ENCODE measurements around the gene RUNX1. TPM values are rescaled to one million over a fixed set of nuclear protein-coding genes. Genes with fewer than 3 reads are reported as not detected.
A peak's percentile ranks its signal among the peaks of the same experiment; 100 is the strongest.

Gene RUNX1
- total and polyA plus RNA-seq, 2 of the 13 experiments (the other 11 are each of a cell fraction or from before 2014, with no cell fraction given) = 5.4 to 6.4 TPM

DNA sequence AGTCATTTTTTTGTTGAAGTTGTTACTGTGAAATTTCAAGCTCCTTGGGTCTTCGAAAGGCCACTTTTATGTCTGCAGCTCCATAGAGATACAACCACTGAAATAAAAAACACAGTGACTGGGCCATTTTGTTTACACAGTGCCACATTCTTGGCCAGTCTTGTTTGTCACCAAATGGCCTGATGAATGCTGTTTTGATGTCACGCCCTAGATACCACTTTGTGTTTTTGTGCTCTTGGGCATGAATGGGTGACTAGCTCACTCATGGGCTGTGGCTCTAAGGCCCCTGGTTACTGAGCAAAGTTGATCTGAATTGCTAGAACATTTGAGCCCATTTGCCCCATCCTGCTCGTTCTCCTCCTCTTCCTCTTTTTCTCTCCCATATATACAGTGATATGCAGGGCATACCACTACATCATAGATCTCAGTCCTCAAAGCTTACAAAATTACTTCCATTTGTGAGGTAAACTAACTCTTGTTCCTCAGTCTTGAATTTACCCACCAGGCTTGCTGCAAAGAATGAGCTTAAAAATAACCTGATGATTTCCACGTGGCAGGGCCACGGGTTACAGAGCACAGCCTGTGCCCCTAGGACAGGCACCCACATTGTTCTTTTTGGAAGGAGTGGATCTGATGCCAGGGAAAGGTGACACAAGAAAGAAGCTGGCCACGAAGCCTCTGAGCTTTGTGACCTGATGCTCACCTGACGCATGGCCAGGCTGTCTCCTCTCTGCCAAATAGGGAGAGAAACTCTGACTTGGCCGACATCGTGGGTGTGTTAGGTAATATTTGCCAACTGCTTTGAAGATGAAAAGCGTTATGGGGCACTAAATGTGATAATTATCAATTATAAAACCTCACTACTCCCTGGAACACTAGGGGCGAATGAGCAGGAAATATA is 92.4 kb downstream of the RUNX1 start:
- no peak overlapping the region for H3K4me3 ChIP-seq (replicated peaks in 1 of 3; ENCODE audit: insufficient read depth in 1 of 3, low read depth in 2 of 3, low read length in 3 of 3)
- 0 out of 2 replicates have a peak overlapping the region, but pooled peaks have one; percentile 23 for H3K4me2 ChIP-seq (ENCODE audit: low read depth, low read length)
- H3K4me1 ChIP-seq (ENCODE audit: insufficient read depth, low read length) = peaks cover 12% of the 10 kb centered on the region; the same call in 1 of the 2 replicates
- TF ChIP-seq ZZZ3 (CRISPR knock-in tag; IDR thresholded peaks at IDR 0.05; ENCODE audit: borderline replicate concordance) = no peak
- no peak for TF ChIP-seq SP4 (CRISPR knock-in tag; IDR thresholded peaks at IDR 0.05)
- no peak for TF ChIP-seq CBX2 (IDR thresholded peaks at IDR 0.05; ENCODE audit: low read depth, low read length)
- no peak for TF ChIP-seq CBX2 (CRISPR knock-in tag; IDR thresholded peaks at IDR 0.05; ENCODE audit: low read depth)
- TF ChIP-seq SMARCE1 (IDR thresholded peaks at IDR 0.05; ENCODE audit: borderline replicate concordance) = no peak
- no peak for TF ChIP-seq ZSCAN30 (CRISPR knock-in tag; IDR thresholded peaks at IDR 0.05)
- TF ChIP-seq ZSCAN20 (CRISPR knock-in tag; IDR thresholded peaks at IDR 0.05; ENCODE audit: borderline replicate concordance) = no peak
- WGBS (ENCODE audit: low lambda C conversion rate) = 51% methylated on average over 11 of the region's 11 CpGs
- H3K27ac ChIP-seq (ENCODE audit: extremely low read length, insufficient read depth, low read length) = no peak overlapping the region
- no TSS peak for BruUV-seq (replicated peaks)
- no peaks in the 10 kb centered on the region for H3K27me3 ChIP-seq (ENCODE audit: control insufficient read depth in 1 of 2, insufficient read depth in 2 of 2, low read length in 2 of 2)
- FAIRE-seq (no peak), DNase-seq (ENCODE audit: low spot score) (no peak), ATAC-seq (no peak)
- H3K9ac ChIP-seq (ENCODE audit: insufficient read depth, low read depth, low read length) = no peak overlapping the region
- no peaks in the 10 kb centered on the region for H4K20me1 ChIP-seq (ENCODE audit: insufficient read depth, low read length)
- ChIA-PET CTCF (ENCODE audit: low intra/inter-chr PET ratio, low total read pairs) (no interaction called here), POLR2A (no interaction called here)
- no peak overlapping the region for H2AFZ ChIP-seq (ENCODE audit: low read length)
- no peaks in the 10 kb centered on the region for H3K36me3 ChIP-seq (replicated peaks in 1 of 2; ENCODE audit: control insufficient read depth in 1 of 2, insufficient read depth in 2 of 2, low read length in 2 of 2)
- intact Hi-C loops (cut with micrococcal nuclease; ENCODE audit: unreplicated experiment) (no loop called here), in situ Hi-C loops (cut with HindIII; ENCODE audit: extremely low pct_ligation_motif_present, low pct_unique_long_range_greater_than_20kb) (no loop called here)
- H3K9me3 ChIP-seq (ENCODE audit: low read length) = no peaks in the 10 kb centered on the region
- H3K79me2 ChIP-seq (ENCODE audit: insufficient read depth, low read length) = no peaks in the 10 kb centered on the region

DNA sequence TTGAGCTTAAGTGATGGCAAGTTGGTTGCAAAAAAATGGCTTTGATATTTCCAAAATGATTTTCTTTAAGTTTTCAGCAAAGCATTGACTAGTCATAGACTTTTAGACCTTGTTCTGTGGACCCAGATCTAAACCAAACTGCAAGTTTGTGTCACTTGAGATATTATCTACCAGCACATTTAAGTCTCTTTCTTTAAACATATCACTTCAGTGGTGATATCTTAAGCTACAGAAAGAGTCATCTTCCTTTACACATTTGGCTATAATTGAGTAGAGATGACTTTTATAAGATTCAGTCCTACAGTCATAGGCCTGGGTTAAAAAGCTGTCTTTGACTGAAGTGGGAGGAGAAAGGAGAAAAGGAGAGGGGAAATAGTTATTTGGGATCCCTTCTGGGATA is 95.2 kb downstream of the RUNX1 start:
- Histone ChIP-seq H3K79me2 (ENCODE audit: insufficient read depth, low read length) (no peaks in the 10 kb centered on the region), H4K20me1 (ENCODE audit: insufficient read depth, low read length) (no peaks in the 10 kb centered on the region), H3K27ac (ENCODE audit: extremely low read length, insufficient read depth, low read length) (no peak overlapping the region), H3K4me3 (replicated peaks in 1 of 3; ENCODE audit: insufficient read depth in 1 of 3, low read depth in 2 of 3, low read length in 3 of 3) (no peak overlapping the region), H3K36me3 (replicated peaks in 1 of 2; ENCODE audit: control insufficient read depth in 1 of 2, insufficient read depth in 2 of 2, low read length in 2 of 2) (no peaks in the 10 kb centered on the region), H3K9ac (ENCODE audit: insufficient read depth, low read depth, low read length) (no peak overlapping the region), H3K27me3 (ENCODE audit: control insufficient read depth in 1 of 2, insufficient read depth in 2 of 2, low read length in 2 of 2) (no peaks in the 10 kb centered on the region), H3K4me1 (ENCODE audit: insufficient read depth, low read length) (peaks cover 7% of the 10 kb centered on the region; the same call in 1 of the 2 replicates), H3K4me2 (ENCODE audit: low read depth, low read length) (no peak overlapping the region), H2AFZ (ENCODE audit: low read length) (no peak overlapping the region), H3K9me3 (ENCODE audit: low read length) (no peaks in the 10 kb centered on the region)
- ChIA-PET CTCF (ENCODE audit: low intra/inter-chr PET ratio, low total read pairs) (no interaction called here), POLR2A (no interaction called here)
- FAIRE-seq (no peak), ATAC-seq (no peak), DNase-seq (ENCODE audit: low spot score) (no peak)
- intact Hi-C loops (cut with micrococcal nuclease; ENCODE audit: unreplicated experiment) = no loop called here
- TF ChIP-seq BORCS8-MEF2B (CRISPR knock-in tag; IDR thresholded peaks at IDR 0.05) = no peak
- no peak for TF ChIP-seq KLF16 (CRISPR knock-in tag; IDR thresholded peaks at IDR 0.05)
- no peak for TF ChIP-seq ATF7-NPFF (CRISPR knock-in tag; IDR thresholded peaks at IDR 0.05; ENCODE audit: low read depth)
- TF ChIP-seq, protein P1, sequence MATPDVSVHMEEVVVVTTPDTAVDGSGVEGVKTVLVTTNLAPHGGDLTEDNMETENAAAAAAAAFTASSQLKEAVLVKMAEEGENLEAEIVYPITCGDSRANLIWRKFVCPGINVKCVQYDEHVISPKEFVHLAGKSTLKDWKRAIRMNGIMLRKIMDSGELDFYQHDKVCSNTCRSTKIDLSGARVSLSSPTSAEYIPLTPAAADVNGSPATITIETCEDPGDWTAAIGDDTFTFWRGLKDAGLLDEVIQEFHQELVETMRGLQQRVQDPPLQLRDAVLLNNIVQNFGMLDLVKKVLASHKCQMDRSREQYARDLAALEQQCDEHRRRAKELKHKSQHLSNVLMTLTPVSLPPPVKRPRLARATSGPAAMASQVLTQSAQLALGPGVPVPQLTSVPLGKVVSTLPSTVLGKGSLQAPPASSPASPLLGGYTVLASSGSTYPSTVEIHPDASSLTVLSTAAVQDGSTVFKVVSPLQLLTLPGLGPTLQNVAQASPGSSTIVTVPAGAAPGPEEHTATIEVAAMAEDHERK (CRISPR knock-in tag; IDR thresholded peaks at IDR 0.05; ENCODE audit: low read depth) = no peak
- no peak for TF ChIP-seq KAT7 (CRISPR knock-in tag; IDR thresholded peaks at IDR 0.05; ENCODE audit: borderline replicate concordance)
- no peak for TF ChIP-seq ZNF335 (CRISPR knock-in tag; IDR thresholded peaks at IDR 0.05)
- TF ChIP-seq, protein P2, sequence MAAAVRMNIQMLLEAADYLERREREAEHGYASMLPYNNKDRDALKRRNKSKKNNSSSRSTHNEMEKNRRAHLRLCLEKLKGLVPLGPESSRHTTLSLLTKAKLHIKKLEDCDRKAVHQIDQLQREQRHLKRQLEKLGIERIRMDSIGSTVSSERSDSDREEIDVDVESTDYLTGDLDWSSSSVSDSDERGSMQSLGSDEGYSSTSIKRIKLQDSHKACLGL (CRISPR knock-in tag; IDR thresholded peaks at IDR 0.05) = no peak
- TF ChIP-seq CBX2 (IDR thresholded peaks at IDR 0.05; ENCODE audit: low read depth, low read length) = no peak
- no peak for TF ChIP-seq CBX2 (CRISPR knock-in tag; IDR thresholded peaks at IDR 0.05; ENCODE audit: low read depth)
- TF ChIP-seq HMG20A (CRISPR knock-in tag; IDR thresholded peaks at IDR 0.05; ENCODE audit: borderline replicate concordance) = no peak
- TF ChIP-seq MAFK (conservative IDR thresholded peaks at IDR 0.05 in 1 of 2, IDR thresholded peaks at IDR 0.05 in 1 of 2; ENCODE audit: low read length in 2 of 2) = no peak
- TF ChIP-seq SP5 (CRISPR knock-in tag; IDR thresholded peaks at IDR 0.05; ENCODE audit: borderline replicate concordance, low read depth) = no peak
- in situ Hi-C loops (cut with HindIII; ENCODE audit: extremely low pct_ligation_motif_present, low pct_unique_long_range_greater_than_20kb) = no loop called here
- no TSS peak for BruUV-seq (replicated peaks)

All from HepG2 (cell line).